ENCODE data around the gene MALRD1.

MALRD1 gene

DNA sequence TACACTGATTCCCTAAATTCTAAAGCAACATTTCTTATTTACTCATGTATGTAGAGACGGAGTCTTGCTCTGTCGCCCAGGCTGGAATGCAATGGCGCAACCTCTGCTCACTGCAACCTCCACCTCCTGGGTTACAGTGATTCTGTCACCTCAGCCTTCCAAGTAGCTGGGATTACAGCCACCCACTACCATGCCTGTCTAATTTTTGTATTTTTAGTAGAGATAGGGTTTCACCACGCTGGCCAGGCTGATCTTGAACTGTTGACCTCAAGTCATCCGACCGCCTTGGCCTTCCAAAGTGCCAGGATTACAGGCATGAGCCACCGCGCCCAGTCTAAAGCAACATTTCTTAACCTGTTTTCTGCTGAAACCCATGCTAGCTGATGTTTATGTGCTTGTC, 540.0 kb downstream of the MALRD1 start:
- no peak for DNase-seq (ENCODE audit: low spot score)
- TF ChIP-seq, protein P1, sequence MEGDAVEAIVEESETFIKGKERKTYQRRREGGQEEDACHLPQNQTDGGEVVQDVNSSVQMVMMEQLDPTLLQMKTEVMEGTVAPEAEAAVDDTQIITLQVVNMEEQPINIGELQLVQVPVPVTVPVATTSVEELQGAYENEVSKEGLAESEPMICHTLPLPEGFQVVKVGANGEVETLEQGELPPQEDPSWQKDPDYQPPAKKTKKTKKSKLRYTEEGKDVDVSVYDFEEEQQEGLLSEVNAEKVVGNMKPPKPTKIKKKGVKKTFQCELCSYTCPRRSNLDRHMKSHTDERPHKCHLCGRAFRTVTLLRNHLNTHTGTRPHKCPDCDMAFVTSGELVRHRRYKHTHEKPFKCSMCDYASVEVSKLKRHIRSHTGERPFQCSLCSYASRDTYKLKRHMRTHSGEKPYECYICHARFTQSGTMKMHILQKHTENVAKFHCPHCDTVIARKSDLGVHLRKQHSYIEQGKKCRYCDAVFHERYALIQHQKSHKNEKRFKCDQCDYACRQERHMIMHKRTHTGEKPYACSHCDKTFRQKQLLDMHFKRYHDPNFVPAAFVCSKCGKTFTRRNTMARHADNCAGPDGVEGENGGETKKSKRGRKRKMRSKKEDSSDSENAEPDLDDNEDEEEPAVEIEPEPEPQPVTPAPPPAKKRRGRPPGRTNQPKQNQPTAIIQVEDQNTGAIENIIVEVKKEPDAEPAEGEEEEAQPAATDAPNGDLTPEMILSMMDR (conservative IDR thresholded peaks at IDR 0.05; ENCODE audit: low read depth) = no peak
- CTCF ChIA-PET = no interaction called here
- no peak overlapping the region for H3K27ac ChIP-seq
- POLR2A ChIA-PET (ENCODE audit: low non-redundant PET) = no interaction called here

DNA sequence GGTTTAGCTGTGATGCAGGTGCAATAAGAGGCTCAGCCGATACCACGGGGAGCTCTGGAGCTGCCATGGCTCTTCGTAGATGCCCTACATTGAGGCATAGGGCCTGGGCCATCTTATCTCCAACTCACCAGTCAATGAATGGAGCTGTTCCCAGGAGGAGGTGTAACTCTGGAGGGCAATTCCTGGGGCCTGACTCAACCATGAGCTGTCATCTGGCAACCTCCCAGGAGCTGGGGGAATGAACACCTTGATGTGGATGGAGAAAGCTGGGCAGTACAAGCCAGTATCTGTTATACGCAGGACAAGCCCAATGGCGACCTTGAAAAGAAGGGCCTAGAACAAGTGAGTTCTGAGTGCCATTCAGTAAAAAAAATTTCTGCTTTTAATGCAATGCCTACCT, 543.7 kb downstream of the MALRD1 start:
- TF ChIP-seq, protein P1 (conservative IDR thresholded peaks at IDR 0.05; ENCODE audit: low read depth) = no peak
- POLR2A ChIA-PET (ENCODE audit: low non-redundant PET) = no interaction called here
- peak; percentile 79 for DNase-seq (ENCODE audit: low spot score)
- CTCF ChIA-PET = no interaction called here
- H3K27ac ChIP-seq = no peak overlapping the region

DNA sequence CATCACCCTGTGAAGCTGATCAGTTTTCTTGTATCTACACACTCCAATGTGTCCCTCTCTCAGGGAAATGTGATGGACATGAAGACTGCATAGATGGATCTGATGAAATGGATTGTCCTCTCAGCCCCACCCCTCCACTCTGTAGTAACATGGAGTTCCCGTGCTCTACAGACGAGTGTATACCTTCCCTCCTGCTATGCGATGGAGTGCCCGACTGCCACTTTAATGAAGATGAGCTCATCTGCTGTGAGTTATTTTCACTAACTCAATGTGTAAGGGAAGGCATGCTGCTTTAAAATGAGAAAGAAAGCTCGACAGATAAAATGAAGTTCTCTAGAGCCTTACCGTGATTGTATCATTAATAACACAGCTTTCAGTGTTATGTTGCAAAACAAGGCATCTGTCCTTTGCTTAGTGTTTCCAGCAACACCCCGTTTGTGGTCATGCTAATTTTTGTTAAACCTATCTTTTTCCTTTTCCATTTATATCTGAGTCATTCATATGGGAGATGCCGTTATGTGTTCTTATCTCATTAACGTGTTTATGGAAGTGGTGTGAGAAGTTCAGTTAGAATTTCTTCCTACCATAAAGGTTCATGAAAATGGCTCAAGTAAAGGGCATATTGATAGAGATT, 546.7 kb downstream of the MALRD1 start:
- H3K27ac ChIP-seq = no peak overlapping the region
- ChIA-PET CTCF (interaction anchor here (0.5 kb wide), 1 partner anchor 70 kb away, joined by 9 read pairs; no protein-coding TSS in a partner anchor), POLR2A (ENCODE audit: low non-redundant PET) (no interaction called here)
- TF ChIP-seq, protein P1 (conservative IDR thresholded peaks at IDR 0.05; ENCODE audit: low read depth) = no peak
- no peak for DNase-seq (ENCODE audit: low spot score)

DNA sequence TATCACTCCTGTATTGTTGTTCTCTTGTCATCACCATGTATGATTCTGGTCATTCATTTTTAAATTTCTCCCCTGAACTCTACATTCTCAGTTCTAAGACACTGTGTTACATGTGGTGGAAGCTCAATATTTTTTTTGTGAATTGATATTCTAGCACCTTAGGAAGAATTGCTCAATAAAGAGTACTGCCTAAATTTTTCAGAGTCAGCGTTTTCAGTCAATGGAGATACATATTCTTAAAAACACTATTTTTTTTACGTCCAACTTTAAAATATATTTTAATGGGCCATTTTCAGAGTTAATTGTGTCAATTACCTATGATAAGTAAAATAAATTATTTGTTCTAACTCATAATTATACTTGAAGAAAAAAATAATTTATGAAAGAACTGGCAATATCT, 557.2 kb downstream of the MALRD1 start:
- TF ChIP-seq, protein P1 (conservative IDR thresholded peaks at IDR 0.05; ENCODE audit: low read depth) = no peak
- DNase-seq (ENCODE audit: low spot score) = no peak
- POLR2A ChIA-PET (ENCODE audit: low non-redundant PET) = no interaction called here
- CTCF ChIA-PET = no interaction called here
- no peak overlapping the region for H3K27ac ChIP-seq

DNA sequence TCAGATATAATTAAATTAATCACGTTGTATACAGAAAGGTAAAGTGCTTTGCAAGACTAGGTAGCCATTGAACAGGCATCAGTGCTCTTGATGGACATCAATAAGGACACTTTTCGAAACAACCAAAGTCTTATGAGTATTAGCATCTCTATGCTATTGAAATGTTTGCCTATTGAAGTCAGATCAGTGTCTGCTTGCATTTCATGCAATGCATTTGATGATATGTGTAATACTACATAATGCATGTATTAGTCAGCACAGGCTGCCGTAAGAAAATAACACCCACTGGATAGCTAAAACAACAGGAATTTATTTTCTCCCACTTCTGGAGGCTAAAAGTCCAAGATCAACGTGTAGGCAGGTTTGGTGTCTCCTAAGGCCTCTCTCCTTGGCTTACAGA, 558.4 kb downstream of the MALRD1 start:
- DNase-seq (ENCODE audit: low spot score) = no peak
- TF ChIP-seq, protein P1 (conservative IDR thresholded peaks at IDR 0.05; ENCODE audit: low read depth) = no peak
- ChIA-PET POLR2A (ENCODE audit: low non-redundant PET) (no interaction called here), CTCF (no interaction called here)
- H3K27ac ChIP-seq = no peak overlapping the region

DNA sequence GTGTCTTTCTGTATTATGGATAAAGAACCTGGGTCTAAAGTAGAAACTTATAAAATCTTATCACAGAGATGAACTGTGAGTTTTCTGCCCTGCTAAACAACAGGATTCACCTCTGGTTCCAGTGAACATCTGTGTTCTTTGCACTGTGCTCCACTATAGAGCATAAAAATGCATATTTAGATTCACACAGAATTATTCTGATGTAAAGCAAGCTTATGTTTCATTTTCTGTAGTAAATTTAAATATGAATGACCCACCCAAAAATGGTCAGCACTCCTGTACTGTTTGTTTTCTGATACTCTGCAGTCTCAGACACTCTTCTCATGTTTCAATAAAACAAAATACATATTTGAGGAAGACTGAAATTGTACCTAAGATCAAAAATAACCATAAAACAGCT, 563.2 kb downstream of the MALRD1 start:
- TF ChIP-seq, protein P1 (conservative IDR thresholded peaks at IDR 0.05; ENCODE audit: low read depth) = no peak
- POLR2A ChIA-PET (ENCODE audit: low non-redundant PET) = no interaction called here
- DNase-seq (ENCODE audit: low spot score) = no peak
- H3K27ac ChIP-seq = no peak overlapping the region
- CTCF ChIA-PET = no interaction called here
